GM12801 (cell line): ENCODE results near the gene CACNA2D4.

ENCODE experiments used
- TF ChIP-seq, protein P1 (sequence below): IDR thresholded peaks from one replicate; pipeline ENCODE4 v1.5.1; 2011; ENCODE audit warnings: control low read depth; ENCODE audit not compliant: insufficient read length; ENCODE audit errors: extremely low read depth

CACNA2D4 gene

DNA sequence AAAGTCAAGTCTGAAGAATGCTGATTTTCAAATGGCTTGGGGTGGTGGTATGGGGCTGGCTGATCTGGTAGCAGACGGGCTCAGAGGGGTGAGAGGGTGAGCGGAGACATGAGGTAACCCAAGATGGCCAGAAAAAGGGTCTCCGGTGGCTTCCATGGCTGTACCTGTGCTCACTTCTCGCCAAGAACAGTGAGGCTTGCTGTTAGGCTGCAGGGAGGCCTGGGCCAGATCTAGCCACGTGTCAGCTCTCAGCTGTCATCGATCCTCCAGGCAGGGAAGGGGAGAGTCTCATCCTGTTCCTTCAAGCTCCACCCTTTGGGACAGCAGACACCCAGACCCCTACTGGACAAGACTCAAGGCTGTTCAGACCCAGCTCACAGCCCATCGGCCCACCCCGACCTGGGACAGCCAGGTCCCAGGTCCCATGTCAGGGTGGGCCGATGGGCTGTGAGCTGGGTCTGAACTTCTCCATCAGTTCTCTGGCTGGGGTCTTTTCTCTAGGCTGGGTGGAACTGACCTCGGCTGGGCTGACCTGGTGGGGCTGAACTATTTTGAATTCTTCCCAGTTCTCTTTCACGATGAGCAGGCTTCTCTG lies 89.0 kb downstream of the CACNA2D4 start:
- TF ChIP-seq, protein P1, sequence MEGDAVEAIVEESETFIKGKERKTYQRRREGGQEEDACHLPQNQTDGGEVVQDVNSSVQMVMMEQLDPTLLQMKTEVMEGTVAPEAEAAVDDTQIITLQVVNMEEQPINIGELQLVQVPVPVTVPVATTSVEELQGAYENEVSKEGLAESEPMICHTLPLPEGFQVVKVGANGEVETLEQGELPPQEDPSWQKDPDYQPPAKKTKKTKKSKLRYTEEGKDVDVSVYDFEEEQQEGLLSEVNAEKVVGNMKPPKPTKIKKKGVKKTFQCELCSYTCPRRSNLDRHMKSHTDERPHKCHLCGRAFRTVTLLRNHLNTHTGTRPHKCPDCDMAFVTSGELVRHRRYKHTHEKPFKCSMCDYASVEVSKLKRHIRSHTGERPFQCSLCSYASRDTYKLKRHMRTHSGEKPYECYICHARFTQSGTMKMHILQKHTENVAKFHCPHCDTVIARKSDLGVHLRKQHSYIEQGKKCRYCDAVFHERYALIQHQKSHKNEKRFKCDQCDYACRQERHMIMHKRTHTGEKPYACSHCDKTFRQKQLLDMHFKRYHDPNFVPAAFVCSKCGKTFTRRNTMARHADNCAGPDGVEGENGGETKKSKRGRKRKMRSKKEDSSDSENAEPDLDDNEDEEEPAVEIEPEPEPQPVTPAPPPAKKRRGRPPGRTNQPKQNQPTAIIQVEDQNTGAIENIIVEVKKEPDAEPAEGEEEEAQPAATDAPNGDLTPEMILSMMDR, result no peak

DNA sequence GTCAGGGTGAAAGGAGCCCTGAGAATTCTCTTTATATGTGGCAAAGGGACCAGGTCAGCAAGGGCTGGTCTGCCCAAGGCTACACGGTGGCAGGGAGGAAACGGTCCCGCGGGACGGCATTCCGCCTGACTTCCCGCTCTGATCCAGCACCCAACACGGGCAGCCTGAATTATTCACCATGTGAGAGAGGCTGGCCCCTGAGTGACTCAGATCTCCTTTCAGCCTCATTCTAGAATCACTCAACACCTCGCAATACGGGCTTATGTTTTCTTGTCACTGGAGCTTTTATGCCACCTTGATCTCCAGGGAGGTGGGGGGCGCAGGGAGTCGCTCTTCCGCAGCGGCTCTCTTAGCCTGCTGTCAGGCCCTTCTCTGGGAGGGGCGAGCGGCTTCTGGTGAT lies 89.6 kb downstream of the CACNA2D4 start:
- TF ChIP-seq, protein P1, result no peak

DNA sequence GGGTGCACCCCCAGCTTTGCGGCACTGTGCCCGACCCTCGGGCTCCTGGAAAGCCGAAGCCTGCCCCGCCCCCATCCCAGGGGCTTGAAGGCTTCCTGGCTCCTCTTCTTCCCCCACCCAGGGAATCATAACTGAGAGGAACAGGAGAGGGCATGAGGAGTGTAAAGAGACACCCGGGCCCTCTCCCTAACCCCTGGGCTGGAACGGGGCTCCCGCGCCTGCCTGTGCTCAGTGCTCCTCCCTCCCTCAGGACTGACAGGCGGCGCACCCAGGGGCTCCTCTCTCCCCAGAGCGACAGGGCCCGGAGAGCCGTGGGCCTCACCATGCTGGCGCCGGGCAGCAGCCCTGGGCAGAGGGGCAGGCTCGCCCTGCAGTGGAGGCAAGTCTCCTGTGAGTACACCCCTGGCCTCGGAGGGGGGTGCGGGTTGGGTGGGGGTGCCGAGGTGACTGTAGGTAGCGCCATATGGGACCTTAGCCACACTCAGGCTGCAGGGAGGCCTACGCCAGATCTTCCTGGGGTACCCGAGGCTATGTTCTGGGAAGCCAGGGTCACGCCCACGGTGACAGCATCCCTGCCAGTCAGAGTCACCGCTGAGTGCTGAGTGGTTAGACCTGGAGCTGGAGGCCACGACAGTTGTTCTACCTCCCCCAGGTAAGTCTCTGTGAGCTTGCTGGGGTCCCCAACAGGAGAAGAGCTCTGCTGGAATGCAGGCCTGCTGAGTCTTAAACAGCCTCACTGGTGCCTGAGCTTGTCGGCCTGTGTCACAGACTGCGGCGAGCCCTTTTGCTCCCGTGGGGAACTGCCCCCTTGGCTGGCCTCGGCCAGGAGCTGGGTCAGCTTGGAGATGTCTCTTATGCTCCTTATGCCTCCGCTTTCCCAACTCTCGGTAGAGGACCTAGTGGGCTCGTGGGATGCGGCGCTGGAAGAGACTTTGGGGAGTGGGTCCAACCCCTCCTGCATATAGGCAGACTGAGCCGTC lies 90.3 kb downstream of the CACNA2D4 start:
- TF ChIP-seq, protein P1, result no peak

DNA sequence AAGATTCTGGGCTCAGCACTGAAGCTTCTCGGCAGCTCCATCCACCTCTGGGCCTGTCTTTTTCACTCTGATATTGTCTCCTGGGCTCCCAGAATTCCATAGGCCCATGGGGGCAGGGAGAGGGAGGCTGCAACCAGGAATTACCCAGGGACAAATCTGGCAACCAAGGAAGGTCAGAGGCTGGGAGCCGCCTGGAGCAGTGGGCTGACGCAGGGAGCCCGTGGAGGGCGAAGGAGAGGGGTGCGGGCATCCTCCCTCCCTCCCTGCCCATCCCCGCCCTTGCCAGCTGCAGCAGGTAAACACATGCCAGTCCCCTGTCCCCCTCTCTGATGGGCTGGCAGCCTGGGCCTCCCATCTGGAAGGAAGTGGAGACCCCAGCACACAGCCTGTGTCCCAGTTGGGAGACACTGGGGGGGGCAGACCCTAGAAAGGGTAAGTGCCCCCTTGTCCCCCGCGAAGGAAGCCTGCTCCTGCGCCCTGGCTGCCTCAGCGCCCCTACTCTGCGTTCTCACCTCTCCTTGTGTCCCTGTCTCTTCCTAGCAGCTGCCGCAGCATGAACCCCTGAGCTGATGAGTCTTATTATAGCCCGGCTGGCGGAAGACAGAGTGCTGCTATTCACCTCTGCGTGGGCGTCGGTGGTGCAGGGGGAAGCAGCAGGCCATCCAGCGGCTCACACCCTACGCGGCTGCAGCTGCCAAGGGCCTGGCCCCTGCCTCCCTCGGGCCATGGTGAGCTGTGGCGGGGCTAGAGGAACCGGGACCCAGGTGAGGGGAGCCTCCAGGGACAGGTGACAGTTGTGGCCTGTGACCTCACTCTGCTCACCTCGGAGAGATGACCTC lies 91.4 kb downstream of the CACNA2D4 start:
- TF ChIP-seq, protein P1, result no peak

DNA sequence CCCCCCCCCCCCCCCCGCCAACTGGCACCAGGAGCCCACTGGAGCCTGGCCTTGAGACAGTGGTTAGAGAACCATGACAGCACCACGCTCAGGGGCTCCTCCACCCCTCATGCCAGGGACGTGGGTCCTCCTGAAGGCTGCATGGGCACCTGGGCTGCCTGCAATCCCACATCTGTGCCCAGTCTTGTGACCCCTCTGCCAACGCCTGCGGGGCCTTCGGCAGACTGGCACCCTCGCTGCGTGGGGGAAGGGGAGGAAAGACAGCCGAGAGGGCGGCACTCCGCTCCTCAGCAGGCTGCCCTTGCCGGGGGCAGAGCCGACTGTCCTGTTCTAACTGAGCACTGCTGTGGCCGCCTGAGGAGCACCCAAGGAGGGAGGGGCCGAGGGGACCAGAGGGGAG lies 92.1 kb downstream of the CACNA2D4 start:
- TF ChIP-seq, protein P1, result no peak

DNA sequence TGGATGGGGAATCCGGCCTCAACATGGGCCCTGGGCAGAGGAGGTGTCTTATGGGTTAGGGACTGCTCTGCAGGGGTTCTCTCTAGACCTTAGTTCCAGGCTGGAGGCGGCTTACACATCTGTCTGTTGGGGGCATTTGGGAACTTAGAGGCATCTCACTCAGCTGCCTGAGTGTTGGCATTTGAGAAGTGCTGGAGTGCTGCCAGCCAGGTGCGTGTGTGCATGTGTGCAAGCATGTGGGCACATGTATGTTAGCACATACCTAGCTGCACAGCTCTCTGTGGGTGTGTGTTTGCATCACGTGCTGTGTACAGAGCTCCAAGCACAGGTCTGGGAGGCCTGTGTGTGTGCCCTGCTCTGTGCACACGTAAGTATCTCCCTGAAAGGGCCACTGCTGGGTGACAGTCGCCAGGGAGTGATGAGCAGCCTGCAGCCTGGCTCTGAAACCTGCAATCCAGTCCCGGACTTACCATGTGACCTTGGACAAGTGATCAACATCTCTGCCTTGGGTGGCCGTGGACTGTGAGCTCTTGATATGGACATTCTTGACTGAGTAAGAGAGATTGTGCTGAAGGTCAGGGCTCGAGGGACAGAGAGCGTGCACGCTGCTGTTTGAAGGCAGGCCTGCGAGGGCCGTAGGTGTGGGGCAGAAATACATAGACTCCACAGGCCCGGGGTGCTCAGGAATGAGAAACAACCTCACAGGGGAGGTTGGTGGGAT lies 92.9 kb downstream of the CACNA2D4 start:
- TF ChIP-seq, protein P1, result no peak

DNA sequence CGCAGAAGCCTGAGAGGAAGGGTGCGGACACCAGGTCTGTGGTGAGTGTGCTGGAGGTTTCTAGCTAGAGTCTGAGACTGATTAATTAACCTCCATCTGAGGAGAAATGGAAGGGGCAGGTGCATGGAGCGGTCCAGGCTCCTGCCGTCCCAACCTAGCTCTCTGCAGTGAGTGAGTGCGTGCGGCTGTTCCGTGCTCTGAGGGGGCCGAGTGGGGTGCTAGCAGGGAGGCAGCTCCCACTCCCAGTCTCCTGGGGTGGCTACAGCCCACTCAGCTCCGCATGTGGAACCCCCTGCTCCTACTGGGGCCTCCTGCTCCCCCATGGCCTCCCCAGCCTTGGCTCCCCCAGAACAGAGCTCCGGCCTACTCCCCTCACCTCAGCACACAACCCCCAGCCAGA lies 95.2 kb downstream of the CACNA2D4 start:
- TF ChIP-seq, protein P1, result no peak
